WTC11 (cell line): ENCODE data around the gene UGDH. TPM values are rescaled to one million over a fixed set of nuclear protein-coding genes. Genes with fewer than 3 reads are reported as not detected.

ENCODE experiments used
- ATAC-seq: fragments of 200-7000 bp; cut with Tn5 transposase; 2 replicates; pipeline ENCODE4 v1.10.0; 2021; ENCODE audit warnings: mild to moderate bottlenecking, moderate library complexity
- CTCF ChIA-PET: fragments of 300-600 bp; sonication (Branson Sonifier 250); formaldehyde crosslinking; loops from one replicate; lab custom pipeline; 2021; ENCODE audit warnings: antibody characterized with exemption; lab: Charles Lee
- POLR2A ChIA-PET: fragments of 350-600 bp; sonication (Branson Sonifier 250); formaldehyde crosslinking; loops from one replicate; lab custom pipeline; 2021; ENCODE audit warnings: antibody characterized with exemption; lab: Charles Lee
- DNase-seq: peaks from one replicate; pipeline ENCODE4 v3.0.0; 2021; ENCODE audit warnings: low spot score
- H3K27ac Mint-ChIP-seq: 2 replicates; pipeline ENCODE4 v1.8.0; 2021; ENCODE audit warnings: mixed read lengths
- H3K27me3 Mint-ChIP-seq: 2 replicates; pipeline ENCODE4 v1.8.0; 2021; ENCODE audit warnings: low read depth, mild to moderate bottlenecking, moderate library complexity, mixed read lengths
- H3K36me3 Mint-ChIP-seq: 2 replicates; pipeline ENCODE4 v1.8.0; 2021; ENCODE audit warnings: mixed read lengths
- H3K4me1 Mint-ChIP-seq: 2 replicates; pipeline ENCODE4 v1.8.0; 2022; ENCODE audit warnings: mixed read lengths
- H3K4me3 Mint-ChIP-seq: 2 replicates; pipeline ENCODE4 v1.8.0; 2021; ENCODE audit warnings: mild to moderate bottlenecking, moderate library complexity, mixed read lengths
- H3K9me3 Mint-ChIP-seq: 2 replicates; pipeline ENCODE4 v1.8.0; 2021; ENCODE audit warnings: mixed read lengths
- ATF1 ChIP-seq: sonication (generic); formaldehyde crosslinking; IDR thresholded peaks from 2 replicates; pipeline ENCODE4 v1.8.1; 2023; ENCODE audit warnings: mild to moderate bottlenecking, moderate library complexity, missing genetic modification reagents
- CREM ChIP-seq: sonication (generic); formaldehyde crosslinking; IDR thresholded peaks from 2 replicates; pipeline ENCODE4 v1.8.1; 2022; ENCODE audit warnings: mild to moderate bottlenecking, missing genetic modification reagents, moderate library complexity
- ETV6 ChIP-seq: sonication (generic); formaldehyde crosslinking; IDR thresholded peaks from 2 replicates; pipeline ENCODE4 v1.8.1; 2022; ENCODE audit warnings: mild to moderate bottlenecking, missing genetic modification reagents
- FOXK1 ChIP-seq: sonication (generic); formaldehyde crosslinking; IDR thresholded peaks from 2 replicates; pipeline ENCODE4 v1.8.0; 2022; ENCODE audit warnings: mild to moderate bottlenecking, moderate library complexity, missing genetic modification reagents
- GABPB1 ChIP-seq: sonication (generic); formaldehyde crosslinking; IDR thresholded peaks from 2 replicates; pipeline ENCODE4 v1.8.1; 2023; ENCODE audit warnings: mild to moderate bottlenecking, missing genetic modification reagents
- GRHL2 ChIP-seq: fragments of 250-450 bp; sonication (Bioruptor Pico); IDR thresholded peaks from 2 replicates; pipeline ENCODE4 v1.8.0; 2022; ENCODE audit warnings: mild to moderate bottlenecking, moderate library complexity; ENCODE audit not compliant: insufficient replicate concordance, severe bottlenecking
- GTF2I ChIP-seq: fragments of 250-450 bp; sonication (Bioruptor Pico); conservative IDR thresholded peaks from 2 replicates; pipeline ENCODE4 v1.4.0; 2021; ENCODE audit warnings: mild to moderate bottlenecking
- JAZF1 ChIP-seq: fragments of 250-450 bp; sonication (Bioruptor Pico); IDR thresholded peaks from 2 replicates; pipeline ENCODE4 v1.9.0; 2021; ENCODE audit warnings: moderate library complexity, mild to moderate bottlenecking, inconsistent platforms
- NR1H2 ChIP-seq: sonication (generic); formaldehyde crosslinking; IDR thresholded peaks from 2 replicates; pipeline ENCODE4 v1.9.0; 2021; ENCODE audit warnings: mild to moderate bottlenecking, moderate library complexity, missing genetic modification reagents
- NR2C2 ChIP-seq: sonication (generic); formaldehyde crosslinking; IDR thresholded peaks from 2 replicates; pipeline ENCODE4 v1.8.0; 2022; ENCODE audit warnings: mild to moderate bottlenecking, missing genetic modification reagents
- OVOL2 ChIP-seq: fragments of 250-450 bp; sonication (Bioruptor Pico); IDR thresholded peaks from 2 replicates; pipeline ENCODE4 v1.9.0; 2021; ENCODE audit warnings: mild to moderate bottlenecking, borderline replicate concordance
- RELA ChIP-seq: sonication (generic); formaldehyde crosslinking; IDR thresholded peaks from 2 replicates; pipeline ENCODE4 v1.8.1; 2022; ENCODE audit warnings: missing genetic modification reagents, mild to moderate bottlenecking, borderline replicate concordance
- ZNF396 ChIP-seq: fragments of 250-450 bp; sonication (Bioruptor Pico); IDR thresholded peaks from 2 replicates; pipeline ENCODE4 v1.8.0; 2021; ENCODE audit warnings: mild to moderate bottlenecking, moderate library complexity, borderline replicate concordance
- ZNF416 ChIP-seq: fragments of 250-450 bp; sonication (Bioruptor Pico); IDR thresholded peaks from 2 replicates; pipeline ENCODE4 v1.9.0; 2021; ENCODE audit warnings: mild to moderate bottlenecking, inconsistent platforms
- total RNA-seq: library from RNA; stranded (reverse); gene quantifications from 3 replicates; pipeline ENCODE4 v1.2.3, GENCODE V29; 2021
- TF ChIP-seq, protein P1 (sequence below): fragments of 250-450 bp; sonication (Bioruptor Pico); IDR thresholded peaks from 2 replicates; pipeline ENCODE4 v2.1.2; 2022; ENCODE audit warnings: mild to moderate bottlenecking, moderate library complexity
- TF ChIP-seq, protein P2 (sequence below): sonication (generic); formaldehyde crosslinking; IDR thresholded peaks from 2 replicates; pipeline ENCODE4 v1.8.1; 2022; ENCODE audit warnings: missing genetic modification reagents, borderline replicate concordance
- TF ChIP-seq, protein P3 (sequence below): fragments of 200-600 bp; IDR thresholded peaks from 2 replicates; pipeline ENCODE4 v1.8.0; 2022; ENCODE audit warnings: antibody characterized with exemption
- TF ChIP-seq, protein P4 (sequence below): sonication (generic); formaldehyde crosslinking; IDR thresholded peaks from 2 replicates; pipeline ENCODE4 v1.8.0; 2022; ENCODE audit warnings: mild to moderate bottlenecking, missing genetic modification reagents
- TF ChIP-seq, protein P5 (sequence below): fragments of 250-450 bp; sonication (Bioruptor Pico); IDR thresholded peaks from 2 replicates; pipeline ENCODE4 v1.9.0; 2021; ENCODE audit warnings: moderate library complexity, mild to moderate bottlenecking, inconsistent platforms, borderline replicate concordance
- TF ChIP-seq, protein P6 (sequence below): sonication (generic); formaldehyde crosslinking; IDR thresholded peaks from 2 replicates; pipeline ENCODE4 v1.8.1; 2022; ENCODE audit warnings: mild to moderate bottlenecking, missing genetic modification reagents, moderate library complexity, borderline replicate concordance

The UGDH gene
- total RNA-seq, 1 experiment from 2014 or later = 97.5 TPM

DNA sequence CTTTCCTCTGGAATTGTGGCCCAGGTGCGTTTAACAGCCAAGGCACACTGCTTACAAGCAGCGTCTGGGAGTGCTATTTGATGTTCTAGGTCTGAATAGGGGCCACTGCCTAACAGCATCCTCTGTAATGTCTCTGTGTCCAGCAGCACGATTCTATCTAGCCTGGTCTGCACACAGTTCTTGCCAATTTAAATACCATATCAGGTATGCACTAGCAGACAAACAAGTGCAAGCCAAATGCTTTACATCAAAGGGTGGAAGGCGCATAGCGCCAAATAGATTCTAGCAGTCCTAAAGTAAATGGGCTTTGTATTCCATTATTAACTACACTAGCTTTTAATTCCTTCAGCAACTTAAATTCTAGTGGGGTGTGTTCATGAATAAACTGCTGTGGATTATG lies 15.8 kb upstream of the UGDH start:
- Mint-ChIP-seq H3K4me3 (no peak overlapping the region), H3K27me3 (no peaks in the 10 kb centered on the region), H3K9me3 (no peaks in the 10 kb centered on the region), H3K36me3 (no peaks in the 10 kb centered on the region), H3K4me1 (peaks cover 32% of the 10 kb centered on the region), H3K27ac (peak overlapping the region; percentile 34; the same call in 1 of the 2 replicates)
- no peak; the same call in 1 of the 2 replicates for ATAC-seq
- ChIA-PET CTCF (no interaction called here), POLR2A (interaction anchor here (1.8 kb wide), 1 partner anchor 16 kb away, joined by 8 read pairs; the partner anchor contains the start of gene UGDH)
- TF ChIP-seq ZNF396 (CRISPR knock-in tag) = no peak
- DNase-seq = no peak

DNA sequence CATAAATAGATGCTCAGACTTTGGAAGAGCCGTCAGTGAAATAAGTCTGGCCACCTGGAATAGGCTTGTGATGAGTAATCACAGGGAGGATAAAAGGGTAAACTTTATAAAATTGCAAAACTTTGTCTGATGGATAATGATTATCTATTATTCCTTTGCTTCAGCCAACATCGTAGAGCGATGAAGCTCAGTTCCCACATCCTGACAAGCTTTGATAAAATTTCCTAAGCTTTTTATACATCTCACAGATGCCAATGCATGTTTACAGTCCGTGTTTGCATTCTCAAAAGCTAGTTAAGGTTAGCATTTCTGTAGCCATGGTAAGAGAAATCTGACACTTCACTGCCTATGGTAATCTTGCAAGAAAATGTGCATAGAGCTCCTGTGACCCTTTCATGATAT lies 15.4 kb upstream of the UGDH start:
- no peak for TF ChIP-seq JAZF1 (CRISPR knock-in tag)
- TF ChIP-seq, protein P1, sequence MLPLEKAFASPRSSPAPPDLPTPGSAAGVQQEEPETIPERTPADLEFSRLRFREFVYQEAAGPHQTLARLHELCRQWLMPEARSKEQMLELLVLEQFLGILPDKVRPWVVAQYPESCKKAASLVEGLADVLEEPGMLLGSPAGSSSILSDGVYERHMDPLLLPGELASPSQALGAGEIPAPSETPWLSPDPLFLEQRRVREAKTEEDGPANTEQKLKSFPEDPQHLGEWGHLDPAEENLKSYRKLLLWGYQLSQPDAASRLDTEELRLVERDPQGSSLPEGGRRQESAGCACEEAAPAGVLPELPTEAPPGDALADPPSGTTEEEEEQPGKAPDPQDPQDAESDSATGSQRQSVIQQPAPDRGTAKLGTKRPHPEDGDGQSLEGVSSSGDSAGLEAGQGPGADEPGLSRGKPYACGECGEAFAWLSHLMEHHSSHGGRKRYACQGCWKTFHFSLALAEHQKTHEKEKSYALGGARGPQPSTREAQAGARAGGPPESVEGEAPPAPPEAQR (CRISPR knock-in tag) = no peak
- TF ChIP-seq, protein P2, sequence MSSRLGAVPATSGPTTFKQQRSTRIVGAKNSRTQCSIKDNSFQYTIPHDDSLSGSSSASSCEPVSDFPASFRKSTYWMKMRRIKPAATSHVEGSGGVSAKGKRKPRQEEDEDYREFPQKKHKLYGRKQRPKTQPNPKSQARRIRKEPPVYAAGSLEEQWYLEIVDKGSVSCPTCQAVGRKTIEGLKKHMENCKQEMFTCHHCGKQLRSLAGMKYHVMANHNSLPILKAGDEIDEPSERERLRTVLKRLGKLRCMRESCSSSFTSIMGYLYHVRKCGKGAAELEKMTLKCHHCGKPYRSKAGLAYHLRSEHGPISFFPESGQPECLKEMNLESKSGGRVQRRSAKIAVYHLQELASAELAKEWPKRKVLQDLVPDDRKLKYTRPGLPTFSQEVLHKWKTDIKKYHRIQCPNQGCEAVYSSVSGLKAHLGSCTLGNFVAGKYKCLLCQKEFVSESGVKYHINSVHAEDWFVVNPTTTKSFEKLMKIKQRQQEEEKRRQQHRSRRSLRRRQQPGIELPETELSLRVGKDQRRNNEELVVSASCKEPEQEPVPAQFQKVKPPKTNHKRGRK (CRISPR knock-in tag) = no peak
- no peak for TF ChIP-seq NR1H2 (CRISPR knock-in tag)
- TF ChIP-seq CREM = no peak
- TF ChIP-seq, protein P3, sequence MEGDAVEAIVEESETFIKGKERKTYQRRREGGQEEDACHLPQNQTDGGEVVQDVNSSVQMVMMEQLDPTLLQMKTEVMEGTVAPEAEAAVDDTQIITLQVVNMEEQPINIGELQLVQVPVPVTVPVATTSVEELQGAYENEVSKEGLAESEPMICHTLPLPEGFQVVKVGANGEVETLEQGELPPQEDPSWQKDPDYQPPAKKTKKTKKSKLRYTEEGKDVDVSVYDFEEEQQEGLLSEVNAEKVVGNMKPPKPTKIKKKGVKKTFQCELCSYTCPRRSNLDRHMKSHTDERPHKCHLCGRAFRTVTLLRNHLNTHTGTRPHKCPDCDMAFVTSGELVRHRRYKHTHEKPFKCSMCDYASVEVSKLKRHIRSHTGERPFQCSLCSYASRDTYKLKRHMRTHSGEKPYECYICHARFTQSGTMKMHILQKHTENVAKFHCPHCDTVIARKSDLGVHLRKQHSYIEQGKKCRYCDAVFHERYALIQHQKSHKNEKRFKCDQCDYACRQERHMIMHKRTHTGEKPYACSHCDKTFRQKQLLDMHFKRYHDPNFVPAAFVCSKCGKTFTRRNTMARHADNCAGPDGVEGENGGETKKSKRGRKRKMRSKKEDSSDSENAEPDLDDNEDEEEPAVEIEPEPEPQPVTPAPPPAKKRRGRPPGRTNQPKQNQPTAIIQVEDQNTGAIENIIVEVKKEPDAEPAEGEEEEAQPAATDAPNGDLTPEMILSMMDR = no peak
- TF ChIP-seq, protein P4, sequence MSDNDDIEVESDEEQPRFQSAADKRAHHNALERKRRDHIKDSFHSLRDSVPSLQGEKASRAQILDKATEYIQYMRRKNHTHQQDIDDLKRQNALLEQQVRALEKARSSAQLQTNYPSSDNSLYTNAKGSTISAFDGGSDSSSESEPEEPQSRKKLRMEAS (CRISPR knock-in tag) = no peak
- no peak for TF ChIP-seq FOXK1 (CRISPR knock-in tag)
- Mint-ChIP-seq H3K27ac (peak overlapping the region; percentile 34; the same call in 1 of the 2 replicates), H3K36me3 (no peaks in the 10 kb centered on the region), H3K4me1 (peaks cover 32% of the 10 kb centered on the region), H3K27me3 (no peaks in the 10 kb centered on the region), H3K9me3 (no peaks in the 10 kb centered on the region), H3K4me3 (no peak overlapping the region)
- ChIA-PET CTCF (no interaction called here), POLR2A (interaction anchor here (1.8 kb wide), 1 partner anchor 15 kb away, joined by 8 read pairs; the partner anchor contains the start of gene UGDH)
- ATAC-seq (no peak), DNase-seq (no peak)

DNA sequence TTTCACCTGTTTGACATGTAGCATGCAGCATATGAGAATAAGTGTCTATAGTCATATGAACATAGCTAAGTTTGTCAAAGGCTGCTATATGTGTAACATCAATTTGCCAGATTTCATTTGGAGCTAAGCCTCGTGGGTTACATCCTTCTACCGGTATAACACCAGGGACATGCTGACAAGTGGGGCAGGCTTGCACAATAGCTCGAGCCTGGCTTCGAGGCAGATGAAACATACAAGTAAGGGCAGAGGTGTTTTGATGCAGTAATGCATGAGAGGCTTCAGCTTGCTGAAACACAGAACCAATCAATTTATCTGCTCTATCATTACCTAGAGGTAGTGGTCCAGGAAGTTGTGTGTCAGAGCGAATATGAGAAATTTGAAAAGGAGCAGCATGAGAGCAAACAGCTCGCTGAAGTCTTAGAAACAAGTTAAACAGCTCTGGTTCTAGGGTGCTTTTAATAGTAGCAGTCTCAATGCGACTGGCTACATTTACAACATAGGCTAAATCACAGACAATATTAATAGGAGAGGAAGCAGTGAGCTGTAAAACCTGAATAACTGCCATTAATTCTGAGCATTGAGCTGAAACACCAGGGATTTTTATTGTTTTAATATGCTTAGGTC lies 14.9 kb upstream of the UGDH start:
- H3K36me3 Mint-ChIP-seq = no peaks in the 10 kb centered on the region
- CTCF ChIA-PET = no interaction called here
- POLR2A ChIA-PET = interaction anchor here (1.8 kb wide), 1 partner anchor 15 kb away, joined by 8 read pairs; the partner anchor contains the start of gene UGDH
- DNase-seq (no peak), ATAC-seq (no peak)
- H3K27ac Mint-ChIP-seq = peak overlapping the region; percentile 8; the same call in 1 of the 2 replicates
- TF ChIP-seq OVOL2 (CRISPR knock-in tag) (no peak), GABPB1 (no peak), ATF1 (CRISPR knock-in tag) (no peak), RELA (CRISPR knock-in tag) (no peak), NR2C2 (no peak), ZNF416 (CRISPR knock-in tag) (no peak), GTF2I (CRISPR knock-in tag) (no peak), GRHL2 (CRISPR knock-in tag) (no peak), ETV6 (CRISPR knock-in tag) (no peak)
- TF ChIP-seq, protein P5, sequence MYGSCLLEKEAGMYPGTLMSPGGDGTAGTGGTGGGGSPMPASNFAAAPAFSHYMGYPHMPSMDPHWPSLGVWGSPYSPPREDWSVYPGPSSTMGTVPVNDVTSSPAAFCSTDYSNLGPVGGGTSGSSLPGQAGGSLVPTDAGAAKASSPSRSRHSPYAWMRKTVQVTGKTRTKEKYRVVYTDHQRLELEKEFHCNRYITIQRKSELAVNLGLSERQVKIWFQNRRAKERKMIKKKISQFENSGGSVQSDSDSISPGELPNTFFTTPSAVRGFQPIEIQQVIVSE = no peak
- TF ChIP-seq, protein P6, sequence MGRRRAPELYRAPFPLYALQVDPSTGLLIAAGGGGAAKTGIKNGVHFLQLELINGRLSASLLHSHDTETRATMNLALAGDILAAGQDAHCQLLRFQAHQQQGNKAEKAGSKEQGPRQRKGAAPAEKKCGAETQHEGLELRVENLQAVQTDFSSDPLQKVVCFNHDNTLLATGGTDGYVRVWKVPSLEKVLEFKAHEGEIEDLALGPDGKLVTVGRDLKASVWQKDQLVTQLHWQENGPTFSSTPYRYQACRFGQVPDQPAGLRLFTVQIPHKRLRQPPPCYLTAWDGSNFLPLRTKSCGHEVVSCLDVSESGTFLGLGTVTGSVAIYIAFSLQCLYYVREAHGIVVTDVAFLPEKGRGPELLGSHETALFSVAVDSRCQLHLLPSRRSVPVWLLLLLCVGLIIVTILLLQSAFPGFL = no peak
- peaks cover 32% of the 10 kb centered on the region for H3K4me1 Mint-ChIP-seq
- H3K4me3 Mint-ChIP-seq = no peak overlapping the region
- H3K9me3 Mint-ChIP-seq = no peaks in the 10 kb centered on the region
- no peaks in the 10 kb centered on the region for H3K27me3 Mint-ChIP-seq
